A549 (cell line): ENCODE measurements around the gene ZC3H4. TPM values are rescaled to one million over a fixed set of nuclear protein-coding genes. Genes with fewer than 3 reads are reported as not detected.

Experiments used
- ATAC-seq, 2 experiments: fragments of 200-7000 bp in 1 of 2; fragments of >200 bp in 1 of 2; cut with Nextera tagmentation in 1 of 2; cut with Tn5 transposase in 1 of 2; 3 replicates each; pipeline versions ENCODE4 v1.8.0 to v1.9.1; 2018 to 2020; ENCODE audit warnings: mild to moderate bottlenecking in 1 of 2, moderate library complexity in 1 of 2
- CTCF ChIA-PET: fragments of 300-600 bp; sonication (Branson Sonifier 250); formaldehyde crosslinking; extraction: SDS; loops from one replicate; lab custom pipeline; 2021; ENCODE audit warnings: antibody characterized with exemption, inconsistent platforms; lab: Yijun Ruan, JAX
- POLR2A ChIA-PET: fragments of 350-600 bp; formaldehyde crosslinking; extraction: SDS; loops from one replicate; lab custom pipeline; 2021; ENCODE audit warnings: antibody characterized with exemption, inconsistent platforms; lab: Yijun Ruan, JAX
- DNase-seq, 2 experiments: peaks; one replicate each; pipeline versions ENCODE4 v3.0.0 to v3.0.0-alpha.2; 2011 to 2016; ENCODE audit warnings: low read depth in 1 of 2, low spot score in 1 of 2
- FAIRE-seq: peaks from 2 replicates; lab custom pipeline; 2011; peaks lifted over from hg19 to GRCh38; lab: Jason Lieb, UNC
- H3K27ac ChIP-seq, 2 experiments: fragments of >200 bp; sonication (Bioruptor Twin); formaldehyde crosslinking; 3 replicates each; pipeline ENCODE4 v1.5.1; 2016 to 2017
- H3K4me1 ChIP-seq: fragments of >200 bp; sonication (Bioruptor Twin); formaldehyde crosslinking; 3 replicates; pipeline ENCODE4 v1.6.1; 2016
- H3K4me2 ChIP-seq: fragments of >200 bp; sonication (Bioruptor Twin); formaldehyde crosslinking; 3 replicates; pipeline ENCODE4 v1.6.1; 2016
- H3K4me3 ChIP-seq: fragments of >200 bp; sonication (Bioruptor Twin); formaldehyde crosslinking; 3 replicates; pipeline ENCODE4 v1.5.1; 2016
- H3K9me3 ChIP-seq: fragments of >200 bp; sonication (Bioruptor Twin); formaldehyde crosslinking; 3 replicates; pipeline ENCODE4 v1.6.1; 2016
- CEBPB ChIP-seq, 2 experiments: fragments of >200 bp in 1 of 2; sonication (Bioruptor Twin) in 1 of 2; formaldehyde crosslinking in 1 of 2; IDR thresholded peaks; 2 replicates each; pipeline ENCODE4 v1.6.1; 2012 to 2016
- CHD4 ChIP-seq: fragments of 200-600 bp; sonication (generic); IDR thresholded peaks from 2 replicates; pipeline ENCODE4 v1.6.1; 2016; ENCODE audit warnings: antibody characterized with exemption, mild to moderate bottlenecking, borderline replicate concordance
- EHF ChIP-seq: fragments of 250-450 bp; sonication (Bioruptor Pico); IDR thresholded peaks from 2 replicates; pipeline ENCODE4 v1.5.0; 2020; ENCODE audit warnings: mild to moderate bottlenecking
- ESRRA ChIP-seq: fragments of 150-350 bp; IDR thresholded peaks from 2 replicates; pipeline ENCODE4 v1.6.1; 2014; ENCODE audit warnings: mild to moderate bottlenecking, low read length, borderline replicate concordance
- FOSB ChIP-seq: fragments of 250-450 bp; sonication (Bioruptor Pico); IDR thresholded peaks from 2 replicates; pipeline ENCODE4 v1.5.0; 2020; ENCODE audit warnings: mild to moderate bottlenecking, moderate library complexity
- FOSL2 ChIP-seq, 2 experiments: fragments of 450-650 bp in 1 of 2; fragments of >200 bp in 1 of 2; sonication (Bioruptor Twin) in 1 of 2; formaldehyde crosslinking; IDR thresholded peaks; 2 replicates each; pipeline versions ENCODE4 v1.5.0 to v1.6.1; 2016 to 2020; ENCODE audit warnings: mild to moderate bottlenecking in 1 of 2, moderate library complexity in 1 of 2
- FOXS1 ChIP-seq: fragments of 250-450 bp; sonication (Bioruptor Pico); IDR thresholded peaks from 2 replicates; pipeline ENCODE4 v1.5.0; 2020; ENCODE audit warnings: mild to moderate bottlenecking, moderate library complexity
- GATA3 ChIP-seq: IDR thresholded peaks from 2 replicates; pipeline ENCODE4 v1.6.1; 2012; ENCODE audit warnings: borderline replicate concordance
- HOXB13 ChIP-seq: fragments of 250-450 bp; sonication (Bioruptor Pico); IDR thresholded peaks from 2 replicates; pipeline ENCODE4 v1.5.0; 2020; ENCODE audit warnings: low read depth, mild to moderate bottlenecking, moderate library complexity
- HOXB5 ChIP-seq: fragments of 250-450 bp; sonication (Bioruptor Pico); IDR thresholded peaks from 2 replicates; pipeline ENCODE4 v1.5.0; 2020; ENCODE audit warnings: mild to moderate bottlenecking, moderate library complexity
- JUN ChIP-seq, 2 experiments: fragments of >200 bp; sonication (Bioruptor Twin); formaldehyde crosslinking; IDR thresholded peaks; 2 replicates in 1 of 2; 3 replicates in 1 of 2; pipeline ENCODE4 v1.6.1; 2016 to 2017
- JUNB ChIP-seq: fragments of >200 bp; sonication (Bioruptor Twin); formaldehyde crosslinking; IDR thresholded peaks from 2 replicates; pipeline ENCODE4 v1.6.1; 2016
- KDM1A ChIP-seq: fragments of 200-600 bp; sonication (generic); IDR thresholded peaks from 2 replicates; pipeline ENCODE4 v1.6.1; 2016; ENCODE audit warnings: low read depth, mild to moderate bottlenecking
- KDM5A ChIP-seq: fragments of 200-600 bp; sonication (generic); IDR thresholded peaks from 2 replicates; pipeline ENCODE4 v1.6.1; 2016; ENCODE audit warnings: antibody characterized with exemption, mild to moderate bottlenecking
- MAFK ChIP-seq: fragments of 450-650 bp; IDR thresholded peaks from 2 replicates; pipeline ENCODE4 v1.6.1; 2014; ENCODE audit not compliant: partially characterized antibody
- MAZ ChIP-seq: fragments of 150-350 bp; IDR thresholded peaks from 2 replicates; pipeline ENCODE4 v1.6.1; 2014; ENCODE audit warnings: antibody characterized with exemption, low read depth, low read length, borderline replicate concordance
- POLR2A ChIP-seq: IDR thresholded peaks from 2 replicates; pipeline ENCODE4 v1.6.1; 2012; ENCODE audit warnings: mild to moderate bottlenecking, low read length
- RAD21 ChIP-seq, 2 experiments: fragments of >200 bp in 1 of 2; sonication (Bioruptor Twin) in 1 of 2; formaldehyde crosslinking in 1 of 2; IDR thresholded peaks in 1 of 2; conservative IDR thresholded peaks in 1 of 2; 2 replicates in 1 of 2; 3 replicates in 1 of 2; pipeline ENCODE4 v1.6.1; 2012 to 2018; ENCODE audit warnings: inconsistent platforms in 1 of 2
- RNF2 ChIP-seq: fragments of 200-600 bp; sonication (generic); IDR thresholded peaks from 2 replicates; pipeline ENCODE4 v1.6.1; 2016; ENCODE audit warnings: low read depth, mild to moderate bottlenecking, antibody characterized with exemption, moderate library complexity, borderline replicate concordance
- TFCP2L1 ChIP-seq: fragments of 250-450 bp; sonication (Bioruptor Pico); IDR thresholded peaks from 2 replicates; pipeline ENCODE4 v1.5.0; 2021; ENCODE audit warnings: mild to moderate bottlenecking
- TP53 ChIP-seq: fragments of 250-450 bp; sonication (Bioruptor Pico); IDR thresholded peaks from 2 replicates; pipeline ENCODE4 v1.5.0; 2021; ENCODE audit warnings: mild to moderate bottlenecking, moderate library complexity
- WGBS: methylation state at CpG from one replicate; pipeline ENCODE4 v1.1.6; 2017; ENCODE audit errors: missing lambda C conversion rate; 5-methylcytosine and 5-hydroxymethylcytosine counted together
- polyA plus RNA-seq, 4 experiments: library from polyadenylated mRNA; depleted of rRNA in 3 of 4; stranded (reverse); fragments of >200 nt; fragmentation: RNase III in 1 of 4; extraction: RNeasy Plus Mini Kit Qiagen cat#74134 plus additional on column Dnase treatment in 1 of 4; gene quantifications; 2 replicates in 3 of 4; 3 replicates in 1 of 4; pipeline ENCODE4 v1.2.3, GENCODE V29; 2011 to 2017
- TF ChIP-seq, protein P1 (sequence below): IDR thresholded peaks from 2 replicates; pipeline ENCODE4 v1.6.1; 2012
- TF ChIP-seq, protein P2 (sequence below): fragments of 250-450 bp; sonication (Bioruptor Pico); IDR thresholded peaks from 2 replicates; pipeline ENCODE4 v1.5.0; 2020; ENCODE audit warnings: low read depth, mild to moderate bottlenecking, moderate library complexity
- TF ChIP-seq, protein P3 (sequence below): IDR thresholded peaks from 2 replicates; pipeline ENCODE4 v1.6.1; 2012
- TF ChIP-seq, protein P4 (sequence below): IDR thresholded peaks from 2 replicates; pipeline ENCODE4 v1.6.1; 2012; ENCODE audit warnings: low read depth, borderline replicate concordance
- TF ChIP-seq, protein P5 (sequence below): fragments of 450-650 bp; IDR thresholded peaks from 2 replicates; pipeline ENCODE4 v1.6.1; 2014; ENCODE audit warnings: antibody characterized with exemption

Gene ZC3H4
- polyA plus RNA-seq, 2 of the 4 experiments (the other 2 are of a cell fraction): 7.7 to 33.4 TPM

DNA sequence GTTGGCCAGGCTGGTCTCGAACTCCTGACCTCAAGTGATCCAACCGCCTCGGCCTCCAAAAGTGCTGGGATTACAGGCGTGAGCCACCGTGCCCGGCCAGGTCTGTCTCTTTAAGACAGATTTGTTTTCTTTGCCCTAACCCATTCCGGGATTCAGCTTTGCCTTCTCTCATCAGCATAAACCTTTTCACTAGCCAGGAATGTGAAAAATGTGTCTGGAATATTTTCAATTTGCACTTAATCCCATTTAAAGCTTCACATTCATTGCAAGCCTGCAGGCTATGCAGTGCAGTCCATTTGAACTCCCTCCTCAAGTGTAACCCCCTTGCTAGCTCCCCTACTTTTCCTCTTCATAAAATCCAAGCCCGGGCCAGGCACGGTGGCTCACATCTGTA lies 64.3 kb downstream of the ZC3H4 start:
- DNase-seq: no peak
- Histone ChIP-seq H3K4me2 (peak overlapping the region; percentile 50), H3K9me3 (no peaks in the 10 kb centered on the region), H3K27ac (peak overlapping the region; percentile 23 to 75; a peak in 5 of 6 replicates), H3K4me3 (peak overlapping the region; percentile 38), H3K4me1 (0 out of 3 replicates have a peak, but pooled peaks cover 4% of the 10 kb centered on the region)
- POLR2A ChIA-PET: no interaction called here
- TF ChIP-seq KDM1A (0 out of 2 replicates have a peak, but pooled peaks have one; percentile 23), JUNB (no peak)
- no peak for ATAC-seq
- no peak for FAIRE-seq
- 21% methylated on average over 9 of the region's 9 CpGs for WGBS
- CTCF ChIA-PET: interaction anchor here (0.7 to 1.3 kb wide), 4 partner anchors 13 to 83 kb away, joined by 3 to 5 read pairs (median 3); no protein-coding TSS in a partner anchor

DNA sequence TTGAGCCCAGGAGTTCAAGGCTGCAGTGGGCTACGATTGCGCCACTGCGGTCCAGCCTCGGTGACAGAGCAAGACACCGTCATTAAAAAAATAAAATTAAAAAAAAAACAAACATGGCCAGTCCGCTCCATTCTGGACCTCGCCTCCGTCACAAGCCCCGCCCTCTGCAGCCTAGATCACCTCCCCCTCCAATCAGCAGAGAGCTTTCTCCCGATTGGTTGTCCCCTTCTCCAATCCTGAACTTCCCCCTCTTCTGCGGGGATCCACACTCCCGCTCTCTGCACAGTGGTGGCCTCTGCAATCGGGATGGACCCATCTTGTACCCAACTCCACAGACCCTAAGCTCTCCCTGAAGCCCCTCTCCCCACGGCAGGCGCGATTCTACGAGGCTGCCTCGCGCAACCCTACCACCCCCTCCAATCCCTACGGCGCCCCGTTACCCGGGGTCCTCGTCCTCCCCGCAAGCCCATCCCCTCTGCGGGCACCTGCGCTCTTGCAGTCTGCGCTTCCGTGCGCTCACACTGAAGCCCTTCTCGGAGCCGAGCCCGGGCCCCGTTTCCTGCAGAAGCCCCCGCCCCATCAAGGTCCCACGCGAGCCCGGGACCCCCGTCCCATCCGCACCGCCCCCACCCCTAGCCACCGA lies 65.7 kb downstream of the ZC3H4 start:
- TF ChIP-seq MAZ (no peak), TFCP2L1 (CRISPR knock-in tag) (0 out of 2 replicates have a peak, but pooled peaks have one; percentile 36), JUN (IDR thresholded peaks at IDR 0.05) (peak in 1 of 2 experiments; percentile 44; a peak in 1 of 5 replicates), POLR2A (peak; percentile 68), JUNB (no peak), KDM5A (peak; percentile 53; the same call in 1 of the 2 replicates), TP53 (CRISPR knock-in tag) (0 out of 2 replicates have a peak, but pooled peaks have one; percentile 22), ESRRA (no peak), HOXB13 (CRISPR knock-in tag) (no peak), RNF2 (peak; percentile 62; the same call in 1 of the 2 replicates)
- TF ChIP-seq, protein P1, sequence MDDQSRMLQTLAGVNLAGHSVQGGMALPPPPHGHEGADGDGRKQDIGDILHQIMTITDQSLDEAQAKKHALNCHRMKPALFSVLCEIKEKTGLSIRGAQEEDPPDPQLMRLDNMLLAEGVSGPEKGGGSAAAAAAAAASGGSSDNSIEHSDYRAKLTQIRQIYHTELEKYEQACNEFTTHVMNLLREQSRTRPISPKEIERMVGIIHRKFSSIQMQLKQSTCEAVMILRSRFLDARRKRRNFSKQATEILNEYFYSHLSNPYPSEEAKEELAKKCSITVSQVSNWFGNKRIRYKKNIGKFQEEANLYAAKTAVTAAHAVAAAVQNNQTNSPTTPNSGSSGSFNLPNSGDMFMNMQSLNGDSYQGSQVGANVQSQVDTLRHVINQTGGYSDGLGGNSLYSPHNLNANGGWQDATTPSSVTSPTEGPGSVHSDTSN: no peak
- TF ChIP-seq, protein P2, sequence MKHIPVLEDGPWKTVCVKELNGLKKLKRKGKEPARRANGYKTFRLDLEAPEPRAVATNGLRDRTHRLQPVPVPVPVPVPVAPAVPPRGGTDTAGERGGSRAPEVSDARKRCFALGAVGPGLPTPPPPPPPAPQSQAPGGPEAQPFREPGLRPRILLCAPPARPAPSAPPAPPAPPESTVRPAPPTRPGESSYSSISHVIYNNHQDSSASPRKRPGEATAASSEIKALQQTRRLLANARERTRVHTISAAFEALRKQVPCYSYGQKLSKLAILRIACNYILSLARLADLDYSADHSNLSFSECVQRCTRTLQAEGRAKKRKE (CRISPR knock-in tag): no peak
- TF ChIP-seq, protein P3, sequence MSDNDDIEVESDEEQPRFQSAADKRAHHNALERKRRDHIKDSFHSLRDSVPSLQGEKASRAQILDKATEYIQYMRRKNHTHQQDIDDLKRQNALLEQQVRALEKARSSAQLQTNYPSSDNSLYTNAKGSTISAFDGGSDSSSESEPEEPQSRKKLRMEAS: peak; percentile 74
- TF ChIP-seq, protein P4, sequence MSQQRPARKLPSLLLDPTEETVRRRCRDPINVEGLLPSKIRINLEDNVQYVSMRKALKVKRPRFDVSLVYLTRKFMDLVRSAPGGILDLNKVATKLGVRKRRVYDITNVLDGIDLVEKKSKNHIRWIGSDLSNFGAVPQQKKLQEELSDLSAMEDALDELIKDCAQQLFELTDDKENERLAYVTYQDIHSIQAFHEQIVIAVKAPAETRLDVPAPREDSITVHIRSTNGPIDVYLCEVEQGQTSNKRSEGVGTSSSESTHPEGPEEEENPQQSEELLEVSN: peak; percentile 91
- Histone ChIP-seq H3K9me3 (no peaks in the 10 kb centered on the region), H3K4me3 (peak overlapping the region; percentile 80), H3K4me1 (0 out of 3 replicates have a peak, but pooled peaks cover 4% of the 10 kb centered on the region), H3K27ac (peak overlapping the region; percentile 78 to 91), H3K4me2 (peak overlapping the region; percentile 73)
- FAIRE-seq: no peak
- WGBS: 11% methylated on average over 33 of the region's 42 CpGs
- peak; percentile 86 to 88 for ATAC-seq
- POLR2A ChIA-PET: interaction anchor here (0.6 to 1.4 kb wide), 8 partner anchors 13 to 197 kb away, joined by 3 to 16 read pairs (median 3); partner anchors contain the start of genes AP2S1, ARHGAP35 and ZC3H4
- peak; percentile 94 to 100 for DNase-seq
- CTCF ChIA-PET: interaction anchor here (0.6 to 1.5 kb wide), 8 partner anchors 11 to 277 kb away, joined by 3 to 6 read pairs (median 3); no protein-coding TSS in a partner anchor

DNA sequence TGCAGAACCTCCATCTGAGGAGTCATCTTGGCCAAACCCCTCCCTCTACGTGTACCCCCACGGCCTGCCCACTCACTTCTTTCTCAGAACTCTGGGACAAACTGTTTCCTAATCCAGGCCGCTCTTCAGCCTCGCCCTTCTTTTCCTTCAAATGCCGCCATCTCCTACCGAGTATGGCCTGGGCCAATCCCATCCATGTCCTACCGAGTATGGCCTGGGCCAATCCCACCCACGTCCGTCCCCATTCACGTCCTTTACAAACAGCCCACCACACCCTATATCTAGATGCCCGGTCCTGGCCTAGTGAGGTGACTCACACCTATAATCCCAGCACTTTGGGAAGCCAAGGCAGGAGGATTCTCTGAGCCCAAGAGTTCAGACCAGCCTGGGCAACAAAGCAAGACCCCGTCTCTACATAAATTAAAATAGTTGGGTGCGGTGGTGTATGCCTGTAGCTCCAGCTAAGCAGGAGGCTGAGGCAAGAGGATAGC lies 66.3 kb downstream of the ZC3H4 start:
- Histone ChIP-seq H3K4me2 (peak overlapping the region; percentile 73), H3K4me3 (peak overlapping the region; percentile 80), H3K27ac (peak overlapping the region in 1 of 2 experiments; percentile 91; a peak in 3 of 6 replicates), H3K9me3 (no peaks in the 10 kb centered on the region), H3K4me1 (0 out of 3 replicates have a peak, but pooled peaks cover 4% of the 10 kb centered on the region)
- TF ChIP-seq CHD4 (no peak), CEBPB (IDR thresholded peaks at IDR 0.05) (no peak), FOSB (CRISPR knock-in tag) (no peak), GATA3 (no peak), POLR2A (no peak), FOXS1 (no peak), JUNB (no peak), HOXB5 (CRISPR knock-in tag) (no peak), FOSL2 (IDR thresholded peaks at IDR 0.05) (no peak), FOSL2 (CRISPR knock-in tag; IDR thresholded peaks at IDR 0.05) (no peak), RAD21 (conservative IDR thresholded peaks at IDR 0.05 in 1 of 2, IDR thresholded peaks at IDR 0.05 in 1 of 2) (no peak), MAFK (no peak), EHF (CRISPR knock-in tag) (no peak)
- TF ChIP-seq, protein P5, sequence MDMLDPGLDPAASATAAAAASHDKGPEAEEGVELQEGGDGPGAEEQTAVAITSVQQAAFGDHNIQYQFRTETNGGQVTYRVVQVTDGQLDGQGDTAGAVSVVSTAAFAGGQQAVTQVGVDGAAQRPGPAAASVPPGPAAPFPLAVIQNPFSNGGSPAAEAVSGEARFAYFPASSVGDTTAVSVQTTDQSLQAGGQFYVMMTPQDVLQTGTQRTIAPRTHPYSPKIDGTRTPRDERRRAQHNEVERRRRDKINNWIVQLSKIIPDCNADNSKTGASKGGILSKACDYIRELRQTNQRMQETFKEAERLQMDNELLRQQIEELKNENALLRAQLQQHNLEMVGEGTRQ: no peak
- TF ChIP-seq, protein P3: no peak
- DNase-seq (no peak), FAIRE-seq (no peak), ATAC-seq (no peak)
- CTCF ChIA-PET: interaction anchor here (0.9 to 1.5 kb wide), 5 partner anchors 32 to 197 kb away, joined by 3 to 6 read pairs (median 3); no protein-coding TSS in a partner anchor
- POLR2A ChIA-PET: interaction anchor here (0.6 to 1.4 kb wide), 5 partner anchors 12 to 197 kb away, joined by 3 to 16 read pairs (median 3); partner anchors contain the start of genes AP2S1 and ZC3H4
- 90% methylated on average over 13 of the region's 13 CpGs for WGBS
